IPS-15b (cell line): ENCODE results near the gene CLIP1.

Experiments
- H3K27me3 ChIP-seq: one replicate; pipeline ENCODE4 v1.6.1; 2013; ENCODE audit warnings: low read length; ENCODE audit not compliant: control insufficient read depth, insufficient read depth
- H3K36me3 ChIP-seq: one replicate; pipeline ENCODE4 v1.6.1; 2013; ENCODE audit warnings: low read length; ENCODE audit not compliant: control insufficient read depth, insufficient read depth
- H3K4me1 ChIP-seq: one replicate; pipeline ENCODE4 v1.6.1; 2013; ENCODE audit warnings: mild to moderate bottlenecking, low read length; ENCODE audit not compliant: control insufficient read depth, insufficient read depth
- H3K4me3 ChIP-seq: one replicate; pipeline ENCODE4 v1.5.1; 2013; ENCODE audit warnings: low read depth, low read length
- H3K9ac ChIP-seq: one replicate; pipeline ENCODE4 v1.6.1; 2013; ENCODE audit warnings: low read depth, mild to moderate bottlenecking, low read length
- H3K9me3 ChIP-seq: one replicate; pipeline ENCODE4 v1.6.1; 2013; ENCODE audit warnings: mild to moderate bottlenecking, low read length; ENCODE audit not compliant: control insufficient read depth, insufficient read depth

The CLIP1 gene

GRCh38 chr12:122345042-122345441 is 77.4 kb downstream of the CLIP1 start:
- Histone ChIP-seq H3K27me3 (no peaks in the 10 kb centered on the region), H3K9me3 (no peaks in the 10 kb centered on the region), H3K4me1 (no peaks in the 10 kb centered on the region), H3K36me3 (no peaks in the 10 kb centered on the region), H3K4me3 (no peak overlapping the region), H3K9ac (no peak overlapping the region)

GRCh38 chr12:122336015-122336946 is 86.2 kb downstream of the CLIP1 start:
- Histone ChIP-seq H3K27me3 (no peaks in the 10 kb centered on the region), H3K9me3 (no peaks in the 10 kb centered on the region), H3K4me3 (no peak overlapping the region), H3K36me3 (peaks cover 8% of the 10 kb centered on the region), H3K4me1 (no peaks in the 10 kb centered on the region), H3K9ac (no peak overlapping the region)

- Histone ChIP-seq H3K9me3 (no peaks in the 10 kb centered on the region), H3K4me3 (no peak overlapping the region), H3K36me3 (peaks cover 8% of the 10 kb centered on the region), H3K27me3 (no peaks in the 10 kb centered on the region), H3K9ac (no peak overlapping the region), H3K4me1 (no peaks in the 10 kb centered on the region)
These were observed 89.1 kb downstream of the CLIP1 start for GRCh38 chr12:122333142-122334087.

GRCh38 chr12:122327494-122328385 is 94.7 kb downstream of the CLIP1 start:
- no peak overlapping the region for H3K9ac ChIP-seq
- H3K27me3 ChIP-seq, result no peaks in the 10 kb centered on the region
- H3K36me3 ChIP-seq, result peaks cover 10% of the 10 kb centered on the region
- H3K4me3 ChIP-seq, result no peak overlapping the region
- no peaks in the 10 kb centered on the region for H3K4me1 ChIP-seq
- no peaks in the 10 kb centered on the region for H3K9me3 ChIP-seq

GRCh38 chr12:122327014-122327413 is 95.5 kb downstream of the CLIP1 start:
- Histone ChIP-seq H3K9ac (no peak overlapping the region), H3K4me3 (no peak overlapping the region), H3K9me3 (no peaks in the 10 kb centered on the region), H3K36me3 (peaks cover 10% of the 10 kb centered on the region), H3K27me3 (no peaks in the 10 kb centered on the region), H3K4me1 (no peaks in the 10 kb centered on the region)

- Histone ChIP-seq H3K36me3 (peaks cover 10% of the 10 kb centered on the region), H3K9ac (no peak overlapping the region)
These were observed 95.9 kb downstream of the CLIP1 start for GRCh38 chr12:122326586-122326985.

GRCh38 chr12:122323311-122324019 is 99.0 kb downstream of the CLIP1 start:
- Histone ChIP-seq H3K9ac (no peak overlapping the region), H3K4me1 (no peaks in the 10 kb centered on the region), H3K36me3 (peaks cover 10% of the 10 kb centered on the region), H3K9me3 (no peaks in the 10 kb centered on the region), H3K4me3 (no peak overlapping the region), H3K27me3 (no peaks in the 10 kb centered on the region)

More at GRCh38 chr12:122326586-122326985, 95.9 kb downstream of the CLIP1 start:
- Histone ChIP-seq H3K4me1 (no peaks in the 10 kb centered on the region), H3K9me3 (no peaks in the 10 kb centered on the region), H3K4me3 (no peak overlapping the region), H3K27me3 (no peaks in the 10 kb centered on the region)

- Histone ChIP-seq H3K27me3 (no peaks in the 10 kb centered on the region), H3K36me3 (peaks cover 3% of the 10 kb centered on the region), H3K4me3 (no peak overlapping the region)
These were observed 100.0 kb downstream of the CLIP1 start for GRCh38 chr12:122322501-122322900.

GRCh38 chr12:122318607-122319605 is 103.6 kb downstream of the CLIP1 start:
- H3K9ac ChIP-seq, result no peak overlapping the region
- no peaks in the 10 kb centered on the region for H3K36me3 ChIP-seq
- no peaks in the 10 kb centered on the region for H3K9me3 ChIP-seq
- no peaks in the 10 kb centered on the region for H3K27me3 ChIP-seq
- no peaks in the 10 kb centered on the region for H3K4me1 ChIP-seq
- H3K4me3 ChIP-seq, result no peak overlapping the region

More at GRCh38 chr12:122322501-122322900, 100.0 kb downstream of the CLIP1 start:
- Histone ChIP-seq H3K4me1 (no peaks in the 10 kb centered on the region), H3K9ac (no peak overlapping the region), H3K9me3 (no peaks in the 10 kb centered on the region)

- no peak overlapping the region for H3K9ac ChIP-seq
These were observed 109.5 kb downstream of the CLIP1 start for GRCh38 chr12:122312926-122313325.

More at GRCh38 chr12:122312926-122313325, 109.5 kb downstream of the CLIP1 start:
- Histone ChIP-seq H3K27me3 (no peaks in the 10 kb centered on the region), H3K4me3 (no peak overlapping the region), H3K36me3 (no peaks in the 10 kb centered on the region), H3K4me1 (no peaks in the 10 kb centered on the region), H3K9me3 (no peaks in the 10 kb centered on the region)
